ENCODE data around the gene CUBN. TPM values are rescaled to one million over a fixed set of nuclear protein-coding genes. Genes with fewer than 3 reads are reported as not detected.

CUBN gene
- total and polyA plus RNA-seq, 9 of the 15 experiments (the other 6 are each of a cell fraction or from before 2014, with no cell fraction given) = 0.04 to 0.33 (median 0.09) TPM

DNA sequence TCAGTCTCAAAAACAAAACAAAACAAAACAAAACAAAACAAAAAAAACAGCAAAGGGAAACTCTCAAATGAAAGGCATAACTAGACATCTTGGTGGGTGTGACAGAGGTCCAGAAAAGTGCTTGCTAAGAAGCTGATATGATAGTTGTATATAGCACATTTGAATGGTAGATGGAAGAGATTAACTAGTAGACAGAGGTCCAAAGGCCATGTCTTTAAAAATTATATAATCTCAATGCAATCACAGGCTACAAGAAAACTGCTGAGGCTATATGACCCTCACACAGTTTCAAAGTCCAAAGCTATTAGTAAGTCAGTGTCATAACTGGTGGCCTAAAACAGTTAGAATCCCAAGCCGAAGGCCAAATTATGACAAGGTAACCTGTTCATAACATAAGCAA lies 15.6 kb upstream of the CUBN start:
- H3K4me1 ChIP-seq (replicated peaks in 1 of 2; ENCODE audit: control insufficient read depth in 2 of 2, insufficient read depth in 2 of 2, low read length in 2 of 2) = 0 out of 5 replicates have a peak, but pooled peaks cover 0 to 3% of the 10 kb centered on the region in 2 experiments
- no peaks in the 10 kb centered on the region for H4K20me1 ChIP-seq (replicated peaks; ENCODE audit: control insufficient read depth, insufficient read depth, low read length)
- H3K27ac ChIP-seq (ENCODE audit: extremely low read depth, low read depth, low read length) = no peak overlapping the region
- H3K9me3 ChIP-seq (replicated peaks; ENCODE audit: control insufficient read depth, insufficient read depth, low read depth, low read length) = no peaks in the 10 kb centered on the region
- no peak overlapping the region for H3K4me2 ChIP-seq (ENCODE audit: insufficient read depth, low read length)
- ATAC-seq (no peak), DNase-seq (ENCODE audit: extremely low read depth in 1 of 4, low spot score in 3 of 4) (no peak), FAIRE-seq (no peak)
- POLR2A ChIA-PET = no interaction called here
- H3K9ac ChIP-seq (ENCODE audit: insufficient read depth in 1 of 2, low read depth in 2 of 2, low read length in 2 of 2) = no peak overlapping the region
- no peaks in the 10 kb centered on the region for H3K9me1 ChIP-seq (ENCODE audit: control insufficient read depth, insufficient read depth, low read length)
- intact Hi-C loops (cut with micrococcal nuclease) (loop anchor here (10.0 kb wide), 1 partner anchor 190 kb away; no protein-coding TSS in a partner anchor), in situ Hi-C loops (cut with MboI) (no loop called here)
- BruUV-seq (replicated peaks) = no TSS peak
- H3K4me3 ChIP-seq = no peak overlapping the region
- H2AFZ ChIP-seq (ENCODE audit: low read depth, low read length) = no peak overlapping the region
- H3K79me2 ChIP-seq (ENCODE audit: control insufficient read depth, insufficient read depth, low read length) = no peaks in the 10 kb centered on the region
- H3K36me3 ChIP-seq (ENCODE audit: control insufficient read depth, insufficient read depth, low read length) = no peaks in the 10 kb centered on the region
- H3K27me3 ChIP-seq (ENCODE audit: control insufficient read depth in 2 of 2, insufficient read depth in 2 of 2, low read length in 2 of 2) = no peaks in the 10 kb centered on the region
- CTCF ChIA-PET (ENCODE audit: low intra/inter-chr PET ratio) = no interaction called here
- 64% methylated on average over 1 of the region's 1 CpG for WGBS (ENCODE audit: insufficient coverage, low coverage, missing lambda C conversion rate)
- no peak for TF ChIP-seq PYGO2 (tag; IDR thresholded peaks at IDR 0.05)
- TF ChIP-seq, protein P1, sequence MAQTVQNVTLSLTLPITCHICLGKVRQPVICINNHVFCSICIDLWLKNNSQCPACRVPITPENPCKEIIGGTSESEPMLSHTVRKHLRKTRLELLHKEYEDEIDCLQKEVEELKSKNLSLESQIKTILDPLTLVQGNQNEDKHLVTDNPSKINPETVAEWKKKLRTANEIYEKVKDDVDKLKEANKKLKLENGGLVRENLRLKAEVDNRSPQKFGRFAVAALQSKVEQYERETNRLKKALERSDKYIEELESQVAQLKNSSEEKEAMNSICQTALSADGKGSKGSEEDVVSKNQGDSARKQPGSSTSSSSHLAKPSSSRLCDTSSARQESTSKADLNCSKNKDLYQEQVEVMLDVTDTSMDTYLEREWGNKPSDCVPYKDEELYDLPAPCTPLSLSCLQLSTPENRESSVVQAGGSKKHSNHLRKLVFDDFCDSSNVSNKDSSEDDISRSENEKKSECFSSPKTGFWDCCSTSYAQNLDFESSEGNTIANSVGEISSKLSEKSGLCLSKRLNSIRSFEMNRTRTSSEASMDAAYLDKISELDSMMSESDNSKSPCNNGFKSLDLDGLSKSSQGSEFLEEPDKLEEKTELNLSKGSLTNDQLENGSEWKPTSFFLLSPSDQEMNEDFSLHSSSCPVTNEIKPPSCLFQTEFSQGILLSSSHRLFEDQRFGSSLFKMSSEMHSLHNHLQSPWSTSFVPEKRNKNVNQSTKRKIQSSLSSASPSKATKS (CRISPR knock-in tag; IDR thresholded peaks at IDR 0.05) = no peak

DNA sequence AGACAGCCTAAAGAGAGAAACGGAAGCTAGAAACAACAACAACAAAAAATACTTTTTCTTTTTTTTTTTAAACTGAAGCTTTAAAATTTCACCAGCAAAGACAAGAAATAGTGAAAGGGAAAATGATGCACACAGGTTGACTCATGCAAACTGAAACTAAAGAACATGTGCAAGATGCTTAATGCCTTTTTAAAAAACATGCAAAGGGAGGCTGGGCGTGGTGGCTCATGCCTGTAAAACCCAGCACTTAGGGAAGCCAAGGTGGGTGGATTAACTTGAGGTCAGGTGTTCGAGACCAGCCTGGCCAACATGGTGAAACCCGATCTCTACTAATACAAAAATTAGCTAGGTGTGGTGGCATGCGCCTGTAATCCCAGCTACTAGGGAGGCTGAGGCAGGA lies 15.1 kb upstream of the CUBN start:
- no peaks in the 10 kb centered on the region for H3K9me3 ChIP-seq (replicated peaks; ENCODE audit: control insufficient read depth, insufficient read depth, low read depth, low read length)
- 0 out of 5 replicates have a peak, but pooled peaks cover 0 to 3% of the 10 kb centered on the region in 2 experiments for H3K4me1 ChIP-seq (replicated peaks in 1 of 2; ENCODE audit: control insufficient read depth in 2 of 2, insufficient read depth in 2 of 2, low read length in 2 of 2)
- H3K4me2 ChIP-seq (ENCODE audit: insufficient read depth, low read length) = no peak overlapping the region
- no peaks in the 10 kb centered on the region for H3K9me1 ChIP-seq (ENCODE audit: control insufficient read depth, insufficient read depth, low read length)
- no peaks in the 10 kb centered on the region for H3K27me3 ChIP-seq (ENCODE audit: control insufficient read depth in 2 of 2, insufficient read depth in 2 of 2, low read length in 2 of 2)
- H4K20me1 ChIP-seq (replicated peaks; ENCODE audit: control insufficient read depth, insufficient read depth, low read length) = no peaks in the 10 kb centered on the region
- ChIA-PET CTCF (ENCODE audit: low intra/inter-chr PET ratio) (no interaction called here), POLR2A (interaction anchor here (0.6 to 1.9 kb wide), 2 partner anchors 13 to 622 kb away, joined by 3 to 5 read pairs; no protein-coding TSS in a partner anchor)
- ATAC-seq (no peak), FAIRE-seq (no peak), DNase-seq (ENCODE audit: extremely low read depth in 1 of 4, low spot score in 3 of 4) (no peak)
- H3K9ac ChIP-seq (ENCODE audit: insufficient read depth in 1 of 2, low read depth in 2 of 2, low read length in 2 of 2) = no peak overlapping the region
- 51% methylated on average over 5 of the region's 5 CpGs for WGBS (ENCODE audit: insufficient coverage, low coverage, missing lambda C conversion rate)
- BruUV-seq (replicated peaks) = no TSS peak
- intact Hi-C loops (cut with micrococcal nuclease) = loop anchor here (10.0 kb wide), 1 partner anchor 190 kb away; no protein-coding TSS in a partner anchor
- H2AFZ ChIP-seq (ENCODE audit: low read depth, low read length) = no peak overlapping the region
- no peaks in the 10 kb centered on the region for H3K36me3 ChIP-seq (ENCODE audit: control insufficient read depth, insufficient read depth, low read length)
- in situ Hi-C loops (cut with MboI) = no loop called here
- H3K4me3 ChIP-seq = no peak overlapping the region
- H3K27ac ChIP-seq (ENCODE audit: extremely low read depth, low read depth, low read length) = no peak overlapping the region
- H3K79me2 ChIP-seq (ENCODE audit: control insufficient read depth, insufficient read depth, low read length) = no peaks in the 10 kb centered on the region
- TF ChIP-seq, protein P2, sequence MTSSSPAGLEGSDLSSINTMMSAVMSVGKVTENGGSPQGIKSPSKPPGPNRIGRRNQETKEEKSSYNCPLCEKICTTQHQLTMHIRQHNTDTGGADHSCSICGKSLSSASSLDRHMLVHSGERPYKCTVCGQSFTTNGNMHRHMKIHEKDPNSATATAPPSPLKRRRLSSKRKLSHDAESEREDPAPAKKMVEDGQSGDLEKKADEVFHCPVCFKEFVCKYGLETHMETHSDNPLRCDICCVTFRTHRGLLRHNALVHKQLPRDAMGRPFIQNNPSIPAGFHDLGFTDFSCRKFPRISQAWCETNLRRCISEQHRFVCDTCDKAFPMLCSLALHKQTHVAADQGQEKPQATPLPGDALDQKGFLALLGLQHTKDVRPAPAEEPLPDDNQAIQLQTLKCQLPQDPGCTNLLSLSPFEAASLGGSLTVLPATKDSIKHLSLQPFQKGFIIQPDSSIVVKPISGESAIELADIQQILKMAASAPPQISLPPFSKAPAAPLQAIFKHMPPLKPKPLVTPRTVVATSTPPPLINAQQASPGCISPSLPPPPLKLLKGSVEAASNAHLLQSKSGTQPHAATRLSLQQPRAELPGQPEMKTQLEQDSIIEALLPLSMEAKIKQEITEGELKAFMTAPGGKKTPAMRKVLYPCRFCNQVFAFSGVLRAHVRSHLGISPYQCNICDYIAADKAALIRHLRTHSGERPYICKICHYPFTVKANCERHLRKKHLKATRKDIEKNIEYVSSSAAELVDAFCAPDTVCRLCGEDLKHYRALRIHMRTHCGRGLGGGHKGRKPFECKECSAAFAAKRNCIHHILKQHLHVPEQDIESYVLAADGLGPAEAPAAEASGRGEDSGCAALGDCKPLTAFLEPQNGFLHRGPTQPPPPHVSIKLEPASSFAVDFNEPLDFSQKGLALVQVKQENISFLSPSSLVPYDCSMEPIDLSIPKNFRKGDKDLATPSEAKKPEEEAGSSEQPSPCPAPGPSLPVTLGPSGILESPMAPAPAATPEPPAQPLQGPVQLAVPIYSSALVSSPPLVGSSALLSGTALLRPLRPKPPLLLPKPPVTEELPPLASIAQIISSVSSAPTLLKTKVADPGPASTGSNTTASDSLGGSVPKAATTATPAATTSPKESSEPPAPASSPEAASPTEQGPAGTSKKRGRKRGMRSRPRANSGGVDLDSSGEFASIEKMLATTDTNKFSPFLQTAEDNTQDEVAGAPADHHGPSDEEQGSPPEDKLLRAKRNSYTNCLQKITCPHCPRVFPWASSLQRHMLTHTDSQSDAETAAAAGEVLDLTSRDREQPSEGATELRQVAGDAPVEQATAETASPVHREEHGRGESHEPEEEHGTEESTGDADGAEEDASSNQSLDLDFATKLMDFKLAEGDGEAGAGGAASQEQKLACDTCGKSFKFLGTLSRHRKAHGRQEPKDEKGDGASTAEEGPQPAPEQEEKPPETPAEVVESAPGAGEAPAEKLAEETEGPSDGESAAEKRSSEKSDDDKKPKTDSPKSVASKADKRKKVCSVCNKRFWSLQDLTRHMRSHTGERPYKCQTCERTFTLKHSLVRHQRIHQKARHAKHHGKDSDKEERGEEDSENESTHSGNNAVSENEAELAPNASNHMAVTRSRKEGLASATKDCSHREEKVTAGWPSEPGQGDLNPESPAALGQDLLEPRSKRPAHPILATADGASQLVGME (CRISPR knock-in tag; IDR thresholded peaks at IDR 0.05) = no peak
- no peak for TF ChIP-seq HLTF (IDR thresholded peaks at IDR 0.05)
- no peak for TF ChIP-seq CEBPG (CRISPR knock-in tag; IDR thresholded peaks at IDR 0.05)
- TF ChIP-seq CEBPG (tag; conservative IDR thresholded peaks at IDR 0.05 in 1 of 2, IDR thresholded peaks at IDR 0.05 in 1 of 2) = no peak
- TF ChIP-seq ZNF197 (CRISPR knock-in tag; IDR thresholded peaks at IDR 0.05; ENCODE audit: low read depth) = no peak
- no peak for TF ChIP-seq HNRNPUL1 (IDR thresholded peaks at IDR 0.05; ENCODE audit: low read length)

Data from K562 (cell line).